Measurements from ENCODE around the gene SCGB1C2.

Gene SCGB1C2

DNA sequence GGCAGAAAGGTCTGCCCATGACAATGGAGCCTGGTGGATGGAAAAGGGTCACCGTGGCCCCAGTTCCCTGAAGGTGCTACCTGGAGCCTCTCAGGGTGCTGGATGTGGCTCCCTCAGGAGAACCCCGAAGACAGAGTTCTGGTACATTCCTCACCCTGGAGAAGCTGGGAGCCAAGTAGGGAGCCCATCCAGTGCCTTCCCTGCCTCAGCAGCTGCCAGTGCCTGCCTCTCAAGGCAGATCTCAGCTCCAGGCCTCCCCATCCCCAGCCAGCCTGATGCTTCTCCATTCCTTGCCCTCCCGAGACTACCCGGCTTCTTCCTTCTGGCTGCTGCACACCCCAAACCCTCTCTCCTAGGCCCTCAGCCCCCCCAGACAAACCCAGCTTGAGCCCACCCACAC is 20.5 kb downstream of the SCGB1C2 start:
- TF ChIP-seq CTCF (IDR thresholded peaks at IDR 0.05; ENCODE audit: control insufficient read depth, insufficient read depth, low read depth, low read length, missing control alignments), result no peak

DNA sequence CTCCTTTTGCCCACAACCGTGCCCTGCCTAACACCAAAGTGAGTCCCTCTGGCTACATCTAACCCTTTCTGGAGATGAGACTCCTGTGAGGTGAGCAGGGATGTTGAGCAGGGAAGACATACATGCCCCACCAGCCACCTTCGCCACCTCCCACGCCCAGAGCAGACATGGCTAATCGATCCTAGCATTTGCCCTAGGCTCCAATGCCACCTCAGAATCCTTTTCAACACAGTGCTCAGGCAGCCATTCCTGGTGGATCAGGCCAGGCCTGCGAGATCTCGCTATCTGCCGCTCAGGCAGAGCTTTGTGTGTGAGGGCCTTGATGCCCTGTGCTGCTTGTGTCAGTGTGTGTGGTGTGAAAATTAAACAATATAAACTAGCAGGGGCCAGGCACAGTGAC is 21.0 kb downstream of the SCGB1C2 start:
- no peak for DNase-seq (ENCODE audit: low read depth)
- TF ChIP-seq CTCF (IDR thresholded peaks at IDR 0.05; ENCODE audit: control insufficient read depth, insufficient read depth, low read depth, low read length, missing control alignments), result no peak
- H3K4me3 ChIP-seq (ENCODE audit: control insufficient read depth, low read depth, low read length), result no peak overlapping the region

More for the DNA sequence above, 20.5 kb downstream of the SCGB1C2 start:
- H3K4me3 ChIP-seq (ENCODE audit: control insufficient read depth, low read depth, low read length), result no peak overlapping the region
- no peak for DNase-seq (ENCODE audit: low read depth)

- DNase-seq (ENCODE audit: low read depth), result no peak
- no peak overlapping the region for H3K4me3 ChIP-seq (ENCODE audit: control insufficient read depth, low read depth, low read length)
- TF ChIP-seq CTCF (IDR thresholded peaks at IDR 0.05; ENCODE audit: control insufficient read depth, insufficient read depth, low read depth, low read length, missing control alignments), result no peak
These were observed 22.2 kb downstream of the SCGB1C2 start for GRCh38 chr17:159609-160008.

GRCh38 chr17:160336-160735 is 23.0 kb downstream of the SCGB1C2 start:
- no peak for TF ChIP-seq CTCF (IDR thresholded peaks at IDR 0.05; ENCODE audit: control insufficient read depth, insufficient read depth, low read depth, low read length, missing control alignments)
- DNase-seq (ENCODE audit: low read depth), result no peak
- H3K4me3 ChIP-seq (ENCODE audit: control insufficient read depth, low read depth, low read length), result no peak overlapping the region

GRCh38 chr17:161481-161880 is 24.1 kb downstream of the SCGB1C2 start:
- no peak overlapping the region for H3K4me3 ChIP-seq (ENCODE audit: control insufficient read depth, low read depth, low read length)
- TF ChIP-seq CTCF (IDR thresholded peaks at IDR 0.05; ENCODE audit: control insufficient read depth, insufficient read depth, low read depth, low read length, missing control alignments), result no peak
- DNase-seq (ENCODE audit: low read depth), result no peak

DNA sequence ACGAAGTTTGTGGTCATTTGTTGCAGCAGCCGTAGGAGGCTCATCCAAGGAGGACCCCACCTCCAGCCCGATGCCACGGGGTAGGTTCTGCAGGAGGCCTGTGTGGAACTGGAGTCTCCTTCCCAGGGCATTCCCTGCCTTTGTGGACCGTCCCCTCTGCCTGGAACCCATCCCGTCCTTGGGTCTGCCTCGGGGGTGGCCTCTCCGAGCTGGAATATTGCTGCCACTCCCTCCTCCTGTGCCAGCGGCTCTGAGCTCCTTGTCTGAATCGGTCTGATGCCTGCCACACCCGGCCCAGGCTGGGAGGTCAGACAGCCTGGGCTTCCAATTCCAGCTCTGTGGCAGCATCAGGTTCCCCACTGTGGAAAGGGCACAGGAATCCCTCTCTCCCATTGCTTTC is 25.3 kb downstream of the SCGB1C2 start:
- no peak for TF ChIP-seq CTCF (IDR thresholded peaks at IDR 0.05; ENCODE audit: control insufficient read depth, insufficient read depth, low read depth, low read length, missing control alignments)
- no peak overlapping the region for H3K4me3 ChIP-seq (ENCODE audit: control insufficient read depth, low read depth, low read length)
- DNase-seq (ENCODE audit: low read depth), result no peak

- peak; percentile 48 for TF ChIP-seq CTCF (IDR thresholded peaks at IDR 0.05; ENCODE audit: control insufficient read depth, insufficient read depth, low read depth, low read length, missing control alignments)
- no peak overlapping the region for H3K4me3 ChIP-seq (ENCODE audit: control insufficient read depth, low read depth, low read length)
- DNase-seq (ENCODE audit: low read depth), result no peak
These were observed 26.2 kb downstream of the SCGB1C2 start for GRCh38 chr17:163514-164098.

Data from AG09309 (cell line).